NOMO-1 treated with dmso at 0.1 percent for 144 hours (cell line): ENCODE measurements around the gene ATP1A1.

ENCODE experiments used
- DNase-seq: peaks from one replicate; lab custom pipeline; 2025; ENCODE audit not compliant: unreplicated experiment; lab: John Stamatoyannopoulos, UW

Gene ATP1A1

GRCh38 chr1:116412480-116412798, 39.4 kb downstream of the ATP1A1 start:
- no peak for DNase-seq

- no peak for DNase-seq
Measured at GRCh38 chr1:116412898-116413297, 39.9 kb downstream of the ATP1A1 start.

GRCh38 chr1:116413414-116413813, 40.4 kb downstream of the ATP1A1 start:
- no peak for DNase-seq

- no peak for DNase-seq
Measured at GRCh38 chr1:116414364-116414763, 41.3 kb downstream of the ATP1A1 start.

- DNase-seq, result no peak
Measured at GRCh38 chr1:116415200-116415698, 42.2 kb downstream of the ATP1A1 start.

GRCh38 chr1:116415699-116416533, 42.9 kb downstream of the ATP1A1 start:
- no peak for DNase-seq

- DNase-seq, result no peak
Measured at GRCh38 chr1:116416854-116417513, 43.9 kb downstream of the ATP1A1 start.

- no peak for DNase-seq
Measured at GRCh38 chr1:116417678-116418077, 44.6 kb downstream of the ATP1A1 start.

- peak; percentile 29 for DNase-seq
Measured at GRCh38 chr1:116418091-116418830, 45.2 kb downstream of the ATP1A1 start.

- no peak for DNase-seq
Measured at GRCh38 chr1:116420417-116421200, 47.6 kb downstream of the ATP1A1 start.

GRCh38 chr1:116424438-116424837, 51.4 kb downstream of the ATP1A1 start:
- no peak for DNase-seq

- no peak for DNase-seq
Measured at GRCh38 chr1:116424863-116425262, 51.8 kb downstream of the ATP1A1 start.

- no peak for DNase-seq
Measured at GRCh38 chr1:116425987-116426386, 52.9 kb downstream of the ATP1A1 start.

GRCh38 chr1:116426401-116426800, 53.4 kb downstream of the ATP1A1 start:
- no peak for DNase-seq

- DNase-seq, result no peak
Measured at GRCh38 chr1:116428576-116428975, 55.5 kb downstream of the ATP1A1 start.

- no peak for DNase-seq
Measured at GRCh38 chr1:116429821-116430374, 56.9 kb downstream of the ATP1A1 start.

GRCh38 chr1:116431870-116432500, 58.9 kb downstream of the ATP1A1 start:
- no peak for DNase-seq

GRCh38 chr1:116432655-116433265, 59.7 kb downstream of the ATP1A1 start:
- no peak for DNase-seq
